ENCODE data around the gene CSGALNACT2.

The CSGALNACT2 gene

DNA sequence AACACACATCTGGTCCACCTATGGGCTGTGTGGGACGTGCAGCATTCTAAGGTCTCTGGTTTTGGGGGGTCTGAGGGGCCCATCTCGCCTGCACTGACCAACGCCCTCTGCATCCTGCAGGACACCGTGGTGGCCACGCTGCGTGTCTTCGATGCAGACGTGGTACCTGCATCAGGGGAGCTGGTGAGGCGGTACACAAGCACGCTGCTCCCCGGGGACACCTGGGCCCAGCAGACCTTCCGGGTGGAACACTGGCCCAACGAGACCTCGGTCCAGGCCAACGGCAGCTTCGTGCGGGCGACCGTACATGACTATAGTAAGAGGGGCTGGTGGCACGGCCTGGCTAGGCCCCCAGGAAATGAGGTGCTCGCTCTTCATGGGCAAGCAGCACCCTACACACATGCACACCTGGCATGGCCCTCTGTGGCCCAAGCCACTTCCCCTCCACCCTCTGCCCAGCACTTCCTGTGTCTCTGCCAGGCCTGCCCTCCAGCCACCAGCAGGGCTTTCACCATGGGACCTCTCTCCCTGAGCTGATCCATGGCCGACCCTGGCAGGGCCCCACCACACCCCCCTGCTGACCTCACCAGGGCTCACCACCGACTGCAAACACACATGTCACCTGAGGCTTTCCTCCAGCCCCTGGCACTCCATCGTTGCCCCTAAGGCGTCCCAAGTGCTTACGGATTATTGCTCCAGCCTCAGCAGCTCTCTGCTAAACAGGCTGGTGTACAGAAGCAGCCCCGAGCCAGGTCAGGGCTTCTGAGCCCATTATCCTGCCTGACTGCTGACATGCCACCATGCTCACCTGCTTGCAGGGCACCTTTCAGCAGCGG, 31.8 kb upstream of the CSGALNACT2 start:
- TF ChIP-seq, protein P1, sequence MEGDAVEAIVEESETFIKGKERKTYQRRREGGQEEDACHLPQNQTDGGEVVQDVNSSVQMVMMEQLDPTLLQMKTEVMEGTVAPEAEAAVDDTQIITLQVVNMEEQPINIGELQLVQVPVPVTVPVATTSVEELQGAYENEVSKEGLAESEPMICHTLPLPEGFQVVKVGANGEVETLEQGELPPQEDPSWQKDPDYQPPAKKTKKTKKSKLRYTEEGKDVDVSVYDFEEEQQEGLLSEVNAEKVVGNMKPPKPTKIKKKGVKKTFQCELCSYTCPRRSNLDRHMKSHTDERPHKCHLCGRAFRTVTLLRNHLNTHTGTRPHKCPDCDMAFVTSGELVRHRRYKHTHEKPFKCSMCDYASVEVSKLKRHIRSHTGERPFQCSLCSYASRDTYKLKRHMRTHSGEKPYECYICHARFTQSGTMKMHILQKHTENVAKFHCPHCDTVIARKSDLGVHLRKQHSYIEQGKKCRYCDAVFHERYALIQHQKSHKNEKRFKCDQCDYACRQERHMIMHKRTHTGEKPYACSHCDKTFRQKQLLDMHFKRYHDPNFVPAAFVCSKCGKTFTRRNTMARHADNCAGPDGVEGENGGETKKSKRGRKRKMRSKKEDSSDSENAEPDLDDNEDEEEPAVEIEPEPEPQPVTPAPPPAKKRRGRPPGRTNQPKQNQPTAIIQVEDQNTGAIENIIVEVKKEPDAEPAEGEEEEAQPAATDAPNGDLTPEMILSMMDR (IDR thresholded peaks at IDR 0.05; ENCODE audit: insufficient read depth, low read depth, low read length, missing control alignments) = no peak
- DNase-seq (ENCODE audit: low read depth) = no peak
- H3K4me3 ChIP-seq (ENCODE audit: low read length) = no peak overlapping the region

DNA sequence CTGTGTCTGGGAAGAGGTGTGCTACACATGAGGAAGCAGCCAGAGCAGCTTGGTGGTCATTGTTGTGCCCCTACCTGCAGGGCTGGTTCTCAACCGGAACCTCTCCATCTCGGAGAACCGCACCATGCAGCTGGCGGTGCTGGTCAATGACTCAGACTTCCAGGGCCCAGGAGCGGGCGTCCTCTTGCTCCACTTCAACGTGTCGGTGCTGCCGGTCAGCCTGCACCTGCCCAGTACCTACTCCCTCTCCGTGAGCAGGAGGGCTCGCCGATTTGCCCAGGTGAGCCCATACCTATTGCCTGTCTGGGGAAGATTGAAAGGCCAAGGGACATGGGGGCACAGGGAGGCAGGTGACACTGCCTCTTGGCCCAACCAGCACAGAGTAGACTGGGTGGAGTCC, 29.3 kb upstream of the CSGALNACT2 start:
- DNase-seq (ENCODE audit: low read depth) = no peak
- TF ChIP-seq, protein P1 (IDR thresholded peaks at IDR 0.05; ENCODE audit: insufficient read depth, low read depth, low read length, missing control alignments) = no peak
- H3K4me3 ChIP-seq (ENCODE audit: low read length) = no peak overlapping the region

DNA sequence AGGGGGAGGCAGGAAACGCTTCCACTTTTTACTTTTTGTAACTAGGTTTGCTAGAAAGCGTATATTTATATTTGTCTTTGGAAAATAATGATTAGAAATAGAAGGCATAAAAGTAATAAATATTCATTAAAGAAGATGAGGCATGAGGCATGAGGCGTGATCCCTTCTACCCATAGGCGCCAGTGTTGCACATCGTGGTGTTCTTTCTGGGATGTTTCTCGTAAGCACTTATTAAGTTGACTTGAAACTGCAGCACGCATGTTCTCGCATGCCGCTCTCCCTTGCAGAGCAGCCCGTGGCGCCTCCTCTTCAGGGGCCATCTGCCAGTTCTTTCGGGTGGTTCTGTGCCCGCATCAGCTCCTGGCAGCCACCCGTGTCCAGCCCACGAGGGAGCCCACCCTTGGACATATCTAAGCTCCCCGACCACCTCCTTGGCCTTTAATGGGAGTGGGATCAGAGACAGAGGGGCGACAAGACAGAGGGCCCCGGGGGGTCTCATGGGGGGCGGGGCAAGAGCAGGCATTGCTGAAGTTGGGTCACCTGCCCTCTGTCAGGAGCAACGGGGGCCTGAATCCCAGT, 28.5 kb upstream of the CSGALNACT2 start:
- TF ChIP-seq, protein P1 (IDR thresholded peaks at IDR 0.05; ENCODE audit: insufficient read depth, low read depth, low read length, missing control alignments) = no peak
- DNase-seq (ENCODE audit: low read depth) = peak; percentile 17
- no peak overlapping the region for H3K4me3 ChIP-seq (ENCODE audit: low read length)

DNA sequence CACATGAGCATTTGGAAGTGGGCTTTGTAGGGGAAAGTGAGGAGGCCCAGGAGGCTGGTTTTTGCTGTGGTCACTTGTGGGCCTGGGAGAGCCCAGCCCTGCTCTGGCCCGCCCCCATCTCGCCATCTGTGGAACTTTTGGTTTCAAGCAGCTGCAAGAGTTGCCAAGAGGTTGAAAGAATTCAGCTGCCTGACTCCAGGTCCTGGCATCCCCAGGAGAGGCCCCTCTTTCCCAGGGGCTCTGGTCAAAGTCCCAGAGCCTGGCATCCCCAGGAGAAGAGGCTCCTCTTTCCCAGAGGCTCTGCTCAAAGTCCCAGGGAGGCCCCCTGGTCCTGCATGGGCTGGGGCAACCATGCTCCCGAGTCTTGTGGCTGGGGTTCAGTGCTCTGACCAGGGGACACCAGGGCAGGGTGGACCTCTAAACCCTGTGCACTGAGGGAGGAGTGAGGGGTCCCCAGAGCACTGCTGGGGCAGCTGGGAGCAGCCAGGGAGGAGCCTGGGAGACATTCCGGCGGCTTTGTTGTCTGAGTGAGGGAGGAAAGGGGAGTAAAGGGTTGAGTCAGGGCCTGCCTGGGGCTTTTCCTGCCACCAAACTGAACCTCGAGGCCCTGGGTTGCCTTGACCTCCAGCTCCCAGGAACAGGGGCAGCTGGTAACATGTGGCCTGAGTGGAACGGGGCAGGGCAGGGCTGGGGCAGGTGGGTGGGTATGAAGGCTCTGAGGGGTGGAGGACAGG, 27.7 kb upstream of the CSGALNACT2 start:
- H3K4me3 ChIP-seq (ENCODE audit: low read length) = no peak overlapping the region
- peak; percentile 61 for DNase-seq (ENCODE audit: low read depth)
- TF ChIP-seq, protein P1 (IDR thresholded peaks at IDR 0.05; ENCODE audit: insufficient read depth, low read depth, low read length, missing control alignments) = no peak

DNA sequence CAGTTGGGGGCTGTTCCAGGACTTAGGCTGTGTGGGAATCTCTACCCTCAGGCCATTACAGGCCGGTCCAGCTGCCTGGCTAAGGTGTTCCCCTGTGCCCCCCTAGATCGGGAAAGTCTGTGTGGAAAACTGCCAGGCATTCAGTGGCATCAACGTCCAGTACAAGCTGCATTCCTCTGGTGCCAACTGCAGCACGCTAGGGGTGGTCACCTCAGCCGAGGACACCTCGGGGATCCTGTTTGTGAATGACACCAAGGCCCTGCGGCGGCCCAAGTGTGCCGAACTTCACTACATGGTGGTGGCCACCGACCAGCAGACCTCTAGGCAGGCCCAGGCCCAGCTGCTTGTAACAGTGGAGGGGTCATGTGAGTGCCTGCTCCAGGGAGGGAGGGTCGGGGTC, 27.1 kb upstream of the CSGALNACT2 start:
- TF ChIP-seq, protein P1 (IDR thresholded peaks at IDR 0.05; ENCODE audit: insufficient read depth, low read depth, low read length, missing control alignments) = no peak
- DNase-seq (ENCODE audit: low read depth) = no peak
- H3K4me3 ChIP-seq (ENCODE audit: low read length) = no peak overlapping the region

DNA sequence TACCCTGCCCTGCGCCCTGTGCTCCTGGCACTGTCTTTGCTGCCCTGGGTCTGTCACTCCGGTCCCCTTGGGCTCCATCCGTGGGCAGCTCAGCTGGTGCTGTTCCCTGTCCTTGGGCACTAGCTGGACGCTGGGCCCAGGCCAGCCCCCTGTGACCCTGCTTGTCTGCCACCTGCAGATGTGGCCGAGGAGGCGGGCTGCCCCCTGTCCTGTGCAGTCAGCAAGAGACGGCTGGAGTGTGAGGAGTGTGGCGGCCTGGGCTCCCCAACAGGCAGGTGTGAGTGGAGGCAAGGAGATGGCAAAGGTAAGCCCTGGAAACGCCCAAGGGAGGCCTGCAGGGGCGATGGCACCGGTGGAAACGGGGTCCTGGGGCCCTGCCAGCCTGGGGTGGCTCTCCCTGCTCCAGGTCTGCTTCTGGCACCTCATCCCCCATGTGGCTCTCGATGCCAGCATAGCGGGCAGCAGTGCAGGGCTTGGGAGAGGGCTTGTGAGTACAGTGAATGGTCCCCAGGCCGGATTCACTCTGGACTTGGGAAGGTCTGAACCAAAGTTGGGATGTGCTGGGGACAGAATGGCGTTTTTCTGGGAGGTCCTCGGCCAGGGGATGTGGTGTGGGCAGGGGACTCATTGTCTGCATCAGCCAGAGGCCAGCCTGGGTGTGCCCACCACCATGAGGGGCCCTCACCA, 26.2 kb upstream of the CSGALNACT2 start:
- H3K4me3 ChIP-seq (ENCODE audit: low read length) = no peak overlapping the region
- TF ChIP-seq, protein P1 (IDR thresholded peaks at IDR 0.05; ENCODE audit: insufficient read depth, low read depth, low read length, missing control alignments) = no peak
- DNase-seq (ENCODE audit: low read depth) = no peak
